Heart right ventricle (tissue), 16 donors: ENCODE results near the gene TSPAN17. TPM values are rescaled to one million over a fixed set of nuclear protein-coding genes. Genes with fewer than 3 reads are reported as not detected.

Experiments used
- ATAC-seq, 8 donors: fragments of 200-7000 bp; cut with Tn5 transposase; one replicate each; pipeline ENCODE4 v1.9.1; 2020; ENCODE audit warnings: mild to moderate bottlenecking in 8 of 8, moderate library complexity in 8 of 8, moderate number of reproducible peaks in 1 of 8
- DNase-seq, 2 donors: peaks; one replicate each; pipeline ENCODE4 v3.0.0-alpha.2; 2020
- H3K27ac ChIP-seq, 10 donors: fragments of 200-600 bp; sonication (generic) in 2 of 10; one replicate each; pipeline versions ENCODE4 v1.5.0 to v1.8.0; 2020 to 2022; ENCODE audit warnings: mild to moderate bottlenecking in 3 of 10
- H3K27me3 ChIP-seq, 7 donors: fragments of 200-600 bp; one replicate each; pipeline ENCODE4 v1.8.0; 2021 to 2022; ENCODE audit warnings: mild to moderate bottlenecking in 2 of 7
- H3K36me3 ChIP-seq, 9 donors: fragments of 200-600 bp; sonication (generic) in 1 of 9; one replicate each; pipeline versions ENCODE4 v1.5.0 to v1.8.0; 2020 to 2022; ENCODE audit warnings: mild to moderate bottlenecking in 2 of 9
- H3K4me1 ChIP-seq, 9 donors: fragments of 200-600 bp; sonication (generic) in 1 of 9; one replicate each; pipeline versions ENCODE4 v1.5.0 to v1.8.0; 2020 to 2022; ENCODE audit warnings: mild to moderate bottlenecking in 4 of 9
- H3K4me3 ChIP-seq, 10 donors: fragments of 200-600 bp; sonication (generic) in 2 of 10; one replicate each; pipeline versions ENCODE4 v1.5.0 to v1.8.0; 2020 to 2022; ENCODE audit warnings: mild to moderate bottlenecking in 7 of 10, moderate library complexity in 2 of 10
- H3K9me3 ChIP-seq, 11 donors: fragments of 200-600 bp in 10 of 11; sonication (generic) in 2 of 11; one replicate each; pipeline versions ENCODE4 v1.5.0 to v1.8.0; 2013 to 2022; ENCODE audit warnings: mild to moderate bottlenecking in 2 of 11, control low read depth in 1 of 11, moderate library complexity in 1 of 11
- WGBS, 2 donors: extraction: QIAGEN DNeasy Blood & Tissue Kit; methylation state at CpG; one replicate each; pipeline ENCODE4 v1.1.7; 2013; ENCODE audit warnings: inconsistent platforms in 1 of 2; 5-methylcytosine and 5-hydroxymethylcytosine counted together
- intact Hi-C, 10 donors: fragments of 100-400 bp; cut with DNase I; formaldehyde crosslinking; loops; one replicate each; pipeline versions ENCODE4 v1.11.1 to v1.14.2; 2022
- polyA plus RNA-seq, 2 donors: library from polyadenylated mRNA; stranded (reverse); fragments of 200-250 nt; gene quantifications; one replicate each; pipeline ENCODE4 v1.2.3, GENCODE V29; 2013
- total RNA-seq, 10 donors: library from RNA; stranded (reverse); fragmentation: NEBNext Ultra II Directional in 3 of 10; extraction: Animal tissue kit (Norgen Biotek cat#: 25700) in 3 of 10; gene quantifications; one replicate each; pipeline versions ENCODE4 v1.2.1 to v1.2.4, GENCODE V29; 2021 to 2023
- TF ChIP-seq, protein P1 (sequence below), 9 donors: fragments of 200-600 bp; sonication (generic) in 2 of 9; IDR thresholded peaks; one replicate each; pipeline versions ENCODE4 v1.5.0 to v1.8.0; 2021 to 2022; ENCODE audit warnings: antibody characterized with exemption in 9 of 9, mild to moderate bottlenecking in 5 of 9, moderate library complexity in 1 of 9
- donor health status: Arrhythmogenic right ventricular cardiomyopathy.
- donor health status: ischemic (EF 13 %, LVEDD 7.1; RV severe dilation, severe dysfunction).
- donor health status: healthy with polysubstance abuse.
- donor health status: DM: no; HTN: yes; CAD: no.
- donor health status: DM: no; HTN: no; CAD: no.
- donor health status: ischemic (EF 25% LVEDD 6.9; RV normal size, moderate dysfunction).
- donor health status: ischemic (EF 25% LVEDD 5.7; RV mildly dilated, moderate dysfunction).
- donor health status: healthy.
- donor health status: DM: yes; HTN: yes; CAD: no.
- donor health status: Ischemic cardiomyopathy.
- donor health status: ischemic (EF 35%, LVEDD 5.7; RV mildly dilated, moderate dysfunction).
- donor health status: nonischemic (EF 11% LVEDD 7.7; RV severe dilation, severe dysfunction).
- donor health status: DM: yes; HTN: yes; CAD: no.
- donor health status: PGD.
- donor health status: ischemic (EF 29% LVEDD 5.4; RV normal size, mild dysfunction).
- donor health status: nonischemic (EF 23%, LVEDD 6.1; RV moderate dilation, normal function).

Gene TSPAN17
- total and polyA plus RNA-seq, 12 donors, result 13.2 to 48.3 (median 27.3) TPM

DNA sequence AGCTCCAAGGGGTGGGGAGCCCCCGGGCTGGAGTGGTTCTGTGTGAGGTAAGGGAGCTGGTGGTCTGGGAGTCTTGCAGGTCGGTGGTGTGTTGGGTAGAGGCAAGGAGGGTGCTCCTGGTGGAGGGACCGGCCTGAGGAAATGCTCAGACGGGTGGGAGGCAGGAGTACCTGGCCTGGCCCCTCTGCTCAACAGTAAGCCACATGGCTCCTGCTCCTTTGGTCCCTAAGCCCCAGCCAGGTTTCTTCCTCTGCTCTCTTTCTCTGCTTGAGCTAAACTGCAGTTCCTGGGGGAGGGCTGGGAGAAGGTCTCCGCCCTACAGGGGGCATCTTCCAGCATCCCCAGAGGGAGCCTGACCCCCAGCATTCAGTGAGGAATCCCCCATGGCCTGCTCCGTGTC lies 17.2 kb downstream of the TSPAN17 start:
- H3K9me3 ChIP-seq, result no peaks in the 10 kb centered on the region
- intact Hi-C loops, result loop anchor here in 5 of 10 donors (5.0 to 10.0 kb wide), 6 partner anchors 150 to 448 kb away; partner anchors contain the start of gene UNC5A (in 3 of the 5)
- H3K27me3 ChIP-seq, result peaks cover 0 to 71% (median 47%) of the 10 kb centered on the region in 7 donors
- ATAC-seq (no peak), DNase-seq (no peak)
- H3K27ac ChIP-seq, result no peak overlapping the region
- TF ChIP-seq, protein P1, sequence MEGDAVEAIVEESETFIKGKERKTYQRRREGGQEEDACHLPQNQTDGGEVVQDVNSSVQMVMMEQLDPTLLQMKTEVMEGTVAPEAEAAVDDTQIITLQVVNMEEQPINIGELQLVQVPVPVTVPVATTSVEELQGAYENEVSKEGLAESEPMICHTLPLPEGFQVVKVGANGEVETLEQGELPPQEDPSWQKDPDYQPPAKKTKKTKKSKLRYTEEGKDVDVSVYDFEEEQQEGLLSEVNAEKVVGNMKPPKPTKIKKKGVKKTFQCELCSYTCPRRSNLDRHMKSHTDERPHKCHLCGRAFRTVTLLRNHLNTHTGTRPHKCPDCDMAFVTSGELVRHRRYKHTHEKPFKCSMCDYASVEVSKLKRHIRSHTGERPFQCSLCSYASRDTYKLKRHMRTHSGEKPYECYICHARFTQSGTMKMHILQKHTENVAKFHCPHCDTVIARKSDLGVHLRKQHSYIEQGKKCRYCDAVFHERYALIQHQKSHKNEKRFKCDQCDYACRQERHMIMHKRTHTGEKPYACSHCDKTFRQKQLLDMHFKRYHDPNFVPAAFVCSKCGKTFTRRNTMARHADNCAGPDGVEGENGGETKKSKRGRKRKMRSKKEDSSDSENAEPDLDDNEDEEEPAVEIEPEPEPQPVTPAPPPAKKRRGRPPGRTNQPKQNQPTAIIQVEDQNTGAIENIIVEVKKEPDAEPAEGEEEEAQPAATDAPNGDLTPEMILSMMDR (IDR thresholded peaks at IDR 0.05), result no peak
- no peaks in the 10 kb centered on the region for H3K36me3 ChIP-seq
- H3K4me3 ChIP-seq, result no peak overlapping the region
- 26 to 35% methylated on average over 6 of the region's 6 CpGs for WGBS, 2 donors
- peaks cover 0 to 9% (median 4%) of the 10 kb centered on the region in 9 donors for H3K4me1 ChIP-seq

- 16 to 25% methylated on average over 19 of the region's 19 CpGs for WGBS, 2 donors
- intact Hi-C loops, result loop anchor here in 6 of 10 donors (5.0 to 10.0 kb wide), 7 partner anchors 150 to 447 kb away; partner anchors contain the start of gene UNC5A (in 3 of the 6)
- Histone ChIP-seq H3K36me3 (no peaks in the 10 kb centered on the region), H3K4me3 (no peak overlapping the region), H3K27ac (no peak overlapping the region), H3K9me3 (no peaks in the 10 kb centered on the region), H3K4me1 (peaks cover 0 to 9% (median 4%) of the 10 kb centered on the region in 9 donors), H3K27me3 (peaks cover 0 to 75% (median 51%) of the 10 kb centered on the region in 7 donors)
- DNase-seq (no peak), ATAC-seq (no peak)
- TF ChIP-seq, protein P1 (IDR thresholded peaks at IDR 0.05), result no peak
These were observed 17.6 kb downstream of the TSPAN17 start for GRCh38 chr5:176664886-176665285.

DNA sequence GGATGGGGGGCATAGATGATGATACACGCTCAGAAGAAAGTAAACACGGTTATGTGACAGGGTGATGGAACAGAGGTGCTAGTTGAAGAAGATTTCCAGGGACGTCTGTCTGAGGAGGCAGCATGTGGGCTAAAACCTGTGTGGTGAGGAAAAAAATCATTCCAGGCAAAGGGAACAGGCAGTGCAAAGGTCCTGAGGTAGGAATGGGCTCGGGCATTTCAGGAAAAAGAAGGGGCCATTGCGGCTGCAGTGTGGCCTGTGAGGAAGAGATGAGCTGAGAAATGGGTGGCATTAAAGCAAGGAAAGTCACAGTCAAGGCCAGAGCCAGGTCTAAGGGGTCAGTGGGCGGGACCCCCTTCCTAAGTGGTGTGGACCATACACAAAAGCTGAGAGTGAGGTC lies 18.2 kb downstream of the TSPAN17 start:
- intact Hi-C loops, result loop anchor here in 5 of 10 donors (5.0 to 10.0 kb wide), 4 partner anchors 149 to 442 kb away; partner anchors contain the start of gene UNC5A (in 3 of the 5)
- ATAC-seq, result no peak
- H3K4me3 ChIP-seq, result no peak overlapping the region
- no peak overlapping the region for H3K27ac ChIP-seq
- H3K36me3 ChIP-seq, result no peaks in the 10 kb centered on the region
- no peak for DNase-seq
- 87% methylated on average over 6 of the region's 6 CpGs for WGBS, 2 donors
- no peaks in the 10 kb centered on the region for H3K9me3 ChIP-seq
- TF ChIP-seq, protein P1 (IDR thresholded peaks at IDR 0.05), result no peak
- peaks cover 0 to 82% (median 57%) of the 10 kb centered on the region in 7 donors for H3K27me3 ChIP-seq
- H3K4me1 ChIP-seq, result peaks cover 0 to 8% (median 4%) of the 10 kb centered on the region in 9 donors

- peaks cover 0 to 85% (median 60%) of the 10 kb centered on the region in 7 donors for H3K27me3 ChIP-seq
These were observed 20.4 kb downstream of the TSPAN17 start for GRCh38 chr5:176667637-176668036.

More at GRCh38 chr5:176667637-176668036, 20.4 kb downstream of the TSPAN17 start:
- Histone ChIP-seq H3K36me3 (no peaks in the 10 kb centered on the region), H3K27ac (no peak overlapping the region), H3K9me3 (no peaks in the 10 kb centered on the region), H3K4me1 (no peaks in the 10 kb centered on the region), H3K4me3 (no peak overlapping the region)
- ATAC-seq (no peak), DNase-seq (no peak)
- TF ChIP-seq, protein P1 (IDR thresholded peaks at IDR 0.05), result no peak
- WGBS, 2 donors, result 71 to 72% methylated on average over 7 of the region's 7 CpGs
- intact Hi-C loops, result loop anchor here in 5 of 10 donors (5.0 to 10.0 kb wide), 4 partner anchors 147 to 440 kb away; partner anchors contain the start of gene UNC5A (in 3 of the 5)
